Liver (tissue), 2 donors: Measurements from ENCODE around the gene LLGL1.

Experiments used
- JUND ChIP-seq, 2 donors: IDR thresholded peaks; 2 replicates each; pipeline ENCODE4 v1.6.1; 2016; ENCODE audit warnings: antibody characterized with exemption in 2 of 2
- RAD21 ChIP-seq, 2 donors: IDR thresholded peaks; 2 replicates each; pipeline ENCODE4 v1.6.1; 2016; ENCODE audit warnings: antibody characterized with exemption in 2 of 2, mild to moderate bottlenecking in 2 of 2
- SP1 ChIP-seq: IDR thresholded peaks from 2 replicates; pipeline ENCODE4 v1.6.1; 2018; ENCODE audit warnings: antibody characterized with exemption, mild to moderate bottlenecking
- YY1 ChIP-seq: IDR thresholded peaks from 2 replicates; pipeline ENCODE4 v1.6.1; 2016; ENCODE audit warnings: antibody characterized with exemption, mild to moderate bottlenecking
- TF ChIP-seq, protein P1 (sequence below): IDR thresholded peaks from 2 replicates; pipeline ENCODE4 v1.6.1; 2016; ENCODE audit warnings: antibody characterized with exemption, mild to moderate bottlenecking
- donor health status: healthy.

DNA sequence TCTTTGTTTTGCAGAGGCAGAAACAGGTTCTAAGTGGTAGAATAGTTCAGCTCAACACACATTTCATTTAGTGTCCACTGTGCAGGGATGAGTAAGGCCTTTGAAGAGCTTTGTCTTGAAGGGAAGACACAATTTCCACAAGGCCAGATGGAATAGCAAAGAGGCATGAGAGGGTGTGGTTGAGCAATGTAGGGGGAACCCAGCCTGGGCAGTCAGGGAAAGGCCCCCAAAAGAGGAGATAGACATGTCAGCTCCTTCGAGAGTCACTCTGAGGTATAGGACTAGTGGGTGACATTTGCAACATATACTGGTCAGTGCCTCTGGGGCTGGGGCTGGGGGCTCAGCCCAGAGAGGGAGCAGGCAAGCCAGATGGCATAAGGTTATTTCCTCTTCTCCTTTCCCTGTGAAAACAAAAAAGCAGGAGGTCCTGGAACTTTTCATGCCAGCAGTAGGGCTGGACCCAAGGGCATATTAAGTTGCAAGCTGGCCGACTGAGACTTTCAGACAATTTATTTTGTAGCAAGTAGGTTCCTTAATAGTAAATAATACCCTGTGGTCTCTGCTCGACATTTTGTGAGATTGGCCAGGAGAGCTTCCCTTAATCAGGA is 34.7 kb upstream of the LLGL1 start:
- TF ChIP-seq RAD21 (IDR thresholded peaks at IDR 0.05) (no peak), YY1 (no peak), JUND (IDR thresholded peaks at IDR 0.05) (no peak), SP1 (no peak)
- TF ChIP-seq, protein P1, sequence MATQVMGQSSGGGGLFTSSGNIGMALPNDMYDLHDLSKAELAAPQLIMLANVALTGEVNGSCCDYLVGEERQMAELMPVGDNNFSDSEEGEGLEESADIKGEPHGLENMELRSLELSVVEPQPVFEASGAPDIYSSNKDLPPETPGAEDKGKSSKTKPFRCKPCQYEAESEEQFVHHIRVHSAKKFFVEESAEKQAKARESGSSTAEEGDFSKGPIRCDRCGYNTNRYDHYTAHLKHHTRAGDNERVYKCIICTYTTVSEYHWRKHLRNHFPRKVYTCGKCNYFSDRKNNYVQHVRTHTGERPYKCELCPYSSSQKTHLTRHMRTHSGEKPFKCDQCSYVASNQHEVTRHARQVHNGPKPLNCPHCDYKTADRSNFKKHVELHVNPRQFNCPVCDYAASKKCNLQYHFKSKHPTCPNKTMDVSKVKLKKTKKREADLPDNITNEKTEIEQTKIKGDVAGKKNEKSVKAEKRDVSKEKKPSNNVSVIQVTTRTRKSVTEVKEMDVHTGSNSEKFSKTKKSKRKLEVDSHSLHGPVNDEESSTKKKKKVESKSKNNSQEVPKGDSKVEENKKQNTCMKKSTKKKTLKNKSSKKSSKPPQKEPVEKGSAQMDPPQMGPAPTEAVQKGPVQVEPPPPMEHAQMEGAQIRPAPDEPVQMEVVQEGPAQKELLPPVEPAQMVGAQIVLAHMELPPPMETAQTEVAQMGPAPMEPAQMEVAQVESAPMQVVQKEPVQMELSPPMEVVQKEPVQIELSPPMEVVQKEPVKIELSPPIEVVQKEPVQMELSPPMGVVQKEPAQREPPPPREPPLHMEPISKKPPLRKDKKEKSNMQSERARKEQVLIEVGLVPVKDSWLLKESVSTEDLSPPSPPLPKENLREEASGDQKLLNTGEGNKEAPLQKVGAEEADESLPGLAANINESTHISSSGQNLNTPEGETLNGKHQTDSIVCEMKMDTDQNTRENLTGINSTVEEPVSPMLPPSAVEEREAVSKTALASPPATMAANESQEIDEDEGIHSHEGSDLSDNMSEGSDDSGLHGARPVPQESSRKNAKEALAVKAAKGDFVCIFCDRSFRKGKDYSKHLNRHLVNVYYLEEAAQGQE: no peak
